Measurements from ENCODE around the gene PRUNE1. TPM values are rescaled to one million over a fixed set of nuclear protein-coding genes. Genes with fewer than 3 reads are reported as not detected.

Gene PRUNE1, protein sequence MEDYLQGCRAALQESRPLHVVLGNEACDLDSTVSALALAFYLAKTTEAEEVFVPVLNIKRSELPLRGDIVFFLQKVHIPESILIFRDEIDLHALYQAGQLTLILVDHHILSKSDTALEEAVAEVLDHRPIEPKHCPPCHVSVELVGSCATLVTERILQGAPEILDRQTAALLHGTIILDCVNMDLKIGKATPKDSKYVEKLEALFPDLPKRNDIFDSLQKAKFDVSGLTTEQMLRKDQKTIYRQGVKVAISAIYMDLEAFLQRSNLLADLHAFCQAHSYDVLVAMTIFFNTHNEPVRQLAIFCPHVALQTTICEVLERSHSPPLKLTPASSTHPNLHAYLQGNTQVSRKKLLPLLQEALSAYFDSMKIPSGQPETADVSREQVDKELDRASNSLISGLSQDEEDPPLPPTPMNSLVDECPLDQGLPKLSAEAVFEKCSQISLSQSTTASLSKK
- total RNA-seq = 19.0 and 19.9 TPM in 2 replicates

DNA sequence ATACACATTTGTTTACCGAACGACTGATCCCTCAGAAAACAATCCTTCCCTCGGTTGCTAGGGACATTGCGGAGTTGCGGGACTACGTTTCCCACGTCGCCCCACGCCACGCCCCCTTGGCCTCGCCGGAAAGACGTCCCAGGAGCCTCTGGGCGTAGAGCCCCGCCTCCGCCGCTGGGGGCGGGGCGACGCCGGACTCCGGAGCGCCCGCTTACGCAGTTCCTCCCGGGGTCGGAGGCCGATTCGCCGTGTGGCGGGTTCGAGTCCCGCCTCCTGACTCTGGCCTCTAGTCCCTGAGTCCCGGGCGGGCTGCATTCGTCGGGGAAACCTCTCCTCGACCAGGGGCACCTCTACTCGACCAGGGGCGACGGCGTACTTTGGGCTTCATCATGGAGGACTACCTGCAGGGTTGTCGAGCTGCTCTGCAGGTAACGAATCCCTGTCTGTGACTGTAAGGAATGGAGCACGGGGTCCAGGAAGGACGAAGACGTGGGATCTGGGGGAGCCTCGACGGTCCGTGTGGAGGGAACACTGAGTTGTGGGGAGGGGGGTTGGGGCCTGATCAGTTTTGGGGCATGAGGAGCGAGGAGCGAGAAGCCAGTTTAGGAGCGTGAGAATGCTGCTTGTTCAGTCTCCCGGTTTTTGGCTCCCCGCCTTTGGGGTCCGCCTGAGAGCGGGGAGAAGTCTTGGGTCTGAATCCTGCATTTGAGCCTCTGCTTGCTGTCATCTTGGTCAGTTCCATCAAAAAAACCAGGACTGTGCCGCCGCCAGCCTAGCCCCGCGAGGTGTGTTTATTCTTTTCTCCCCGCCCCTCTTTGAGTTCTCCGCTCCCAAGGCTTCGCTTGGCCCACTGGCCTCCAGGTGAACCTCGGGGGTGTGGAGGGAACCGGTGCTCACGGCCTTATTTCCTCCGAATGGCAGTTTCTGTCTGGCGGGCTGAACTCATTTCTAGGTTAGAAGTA lies at the start of gene PRUNE1:
Gene PRUNE1 (plus strand): TSS at position 206 of the 962 bp plus-strand sequence. CDS start 184 bp downstream, at position 390.

DNA sequence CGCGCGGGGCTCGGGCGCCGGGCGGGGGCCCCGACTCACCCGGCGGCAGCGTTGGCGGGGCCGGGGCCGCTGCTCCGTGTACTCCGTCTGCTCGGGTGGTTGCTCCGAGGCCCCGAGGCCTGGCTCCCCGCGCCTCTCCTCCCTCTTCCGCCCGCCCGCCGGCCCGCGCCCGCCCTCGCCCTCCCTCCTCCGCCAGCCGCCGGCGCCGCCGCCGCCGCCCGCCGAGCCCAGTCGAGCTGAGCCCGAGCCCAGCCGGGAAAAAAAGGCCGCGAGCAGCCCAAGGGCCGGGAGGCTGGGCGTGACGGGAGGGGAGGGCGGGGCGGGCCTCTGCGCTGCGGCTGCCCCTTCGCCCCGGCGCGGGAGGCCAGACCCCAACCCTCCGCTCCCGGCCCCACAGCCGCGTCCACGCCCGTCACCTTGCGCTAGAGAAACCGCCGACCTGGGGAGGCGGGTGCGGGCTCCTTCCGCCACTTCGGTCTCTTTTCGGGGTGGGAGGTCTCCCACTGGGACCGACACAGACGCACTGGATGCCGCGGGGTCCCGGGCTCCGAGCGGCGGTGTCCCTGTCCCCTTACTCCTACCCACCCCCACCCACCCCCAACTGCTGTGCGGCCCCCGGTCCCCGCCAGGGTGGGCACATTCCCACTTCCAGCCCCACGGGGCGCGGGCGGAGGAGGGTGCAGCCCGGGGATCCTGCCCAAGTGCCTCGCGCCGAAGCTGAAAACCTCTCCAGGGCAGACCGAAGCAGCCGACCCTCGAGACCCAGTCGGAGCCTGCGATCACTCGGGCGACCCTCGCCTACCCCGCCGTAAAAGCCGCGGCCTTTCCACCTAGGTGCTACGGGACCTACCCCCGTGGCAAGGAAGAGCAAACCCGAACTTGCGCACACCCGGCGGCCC lies 33.4 kb upstream of the PRUNE1 start, which contains the start of gene CERS2:
Gene CERS2 (minus strand): TSS at position 256 of the 899 bp plus-strand sequence. CDS start 5,745 bp downstream, outside the sequence.

DNA sequence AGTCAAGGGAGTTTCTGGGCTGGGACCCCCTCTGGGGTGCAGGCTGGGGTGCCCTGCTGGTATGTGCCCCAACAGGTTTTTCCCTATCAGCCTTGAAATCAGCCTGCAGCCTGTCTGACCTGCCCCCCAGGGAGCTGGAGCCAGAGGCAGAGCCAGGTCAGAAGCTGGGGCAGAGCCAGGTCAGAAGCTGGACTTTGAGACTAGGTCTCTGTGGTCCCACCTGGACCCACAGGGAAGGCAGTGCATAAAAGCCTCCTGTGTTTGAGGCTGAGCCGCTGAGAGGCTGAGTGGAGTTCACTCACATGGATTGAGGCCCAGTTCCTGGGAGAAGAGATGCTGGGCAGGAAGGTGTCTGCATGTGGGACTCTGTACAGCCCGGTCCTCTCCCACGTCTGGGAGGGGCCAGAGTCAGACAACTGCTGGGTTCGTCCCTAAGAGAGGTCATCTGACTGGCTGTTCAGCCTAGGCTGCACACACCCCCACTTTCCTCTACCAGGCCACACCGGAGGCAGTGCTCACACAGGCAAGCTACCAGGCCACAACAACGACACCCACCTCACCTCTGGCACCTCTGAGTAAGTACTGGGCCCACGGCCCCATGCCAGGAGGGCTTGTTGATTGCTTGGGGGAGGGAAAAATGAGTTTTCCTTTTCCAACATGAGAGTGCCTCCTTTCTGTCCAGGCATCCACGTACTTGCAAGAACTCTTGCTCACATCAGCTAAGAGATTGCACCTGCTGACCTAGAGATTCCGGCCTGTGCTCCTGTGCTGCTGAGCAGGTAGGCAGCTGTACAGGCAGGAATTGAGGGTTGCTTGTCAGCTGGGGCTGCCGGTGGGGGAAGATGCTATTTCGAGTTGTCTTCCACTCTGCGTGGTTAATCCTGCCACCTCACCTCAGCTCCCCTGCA lies 26.2 kb upstream of the PRUNE1 start, which contains the start of gene ANXA9:
Gene ANXA9 (plus strand): TSS at position 488 of the 908 bp plus-strand sequence. CDS start 814 bp downstream, outside the sequence.

DNA sequence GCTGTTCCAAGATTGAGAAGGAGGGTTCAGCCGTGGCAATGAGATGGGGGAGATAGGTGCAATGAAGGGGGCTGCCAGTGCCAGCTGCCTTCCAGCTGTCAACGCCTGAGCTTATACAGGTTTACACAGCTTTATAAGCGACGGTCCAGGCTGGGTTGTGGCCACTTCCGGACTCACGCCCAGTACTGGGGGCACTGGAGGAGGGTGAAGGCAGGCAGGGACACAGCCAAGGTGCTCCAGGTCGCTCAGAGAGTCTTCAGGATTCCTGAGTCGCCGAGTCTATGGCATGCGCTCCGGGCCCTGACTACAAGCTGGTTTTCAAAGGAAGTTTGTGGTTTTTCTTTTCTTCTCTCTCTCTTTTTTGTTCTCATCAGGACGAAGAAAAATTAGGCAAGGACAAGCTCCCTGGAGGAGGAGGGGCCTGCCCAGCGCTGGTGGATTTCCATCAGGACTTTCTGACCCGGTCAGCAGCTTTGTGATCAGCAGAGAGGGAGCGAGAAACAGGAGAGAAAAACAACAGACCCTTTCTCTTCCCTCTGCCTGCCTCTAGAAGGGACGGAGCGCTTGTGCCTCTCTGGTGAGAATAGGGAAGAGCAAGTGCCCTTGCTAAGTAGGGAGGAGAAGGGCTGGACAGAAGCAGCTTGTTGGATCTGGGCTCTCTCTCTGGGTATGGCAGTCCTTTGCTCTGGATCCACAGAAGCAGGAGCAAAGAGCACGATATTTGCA lies 1.8 kb upstream of the PRUNE1 start, which contains the start of gene MINDY1:
Gene MINDY1 (minus strand): TSS at position 576 of the 726 bp plus-strand sequence. CDS start 4,285 bp downstream, outside the sequence.

DNA sequence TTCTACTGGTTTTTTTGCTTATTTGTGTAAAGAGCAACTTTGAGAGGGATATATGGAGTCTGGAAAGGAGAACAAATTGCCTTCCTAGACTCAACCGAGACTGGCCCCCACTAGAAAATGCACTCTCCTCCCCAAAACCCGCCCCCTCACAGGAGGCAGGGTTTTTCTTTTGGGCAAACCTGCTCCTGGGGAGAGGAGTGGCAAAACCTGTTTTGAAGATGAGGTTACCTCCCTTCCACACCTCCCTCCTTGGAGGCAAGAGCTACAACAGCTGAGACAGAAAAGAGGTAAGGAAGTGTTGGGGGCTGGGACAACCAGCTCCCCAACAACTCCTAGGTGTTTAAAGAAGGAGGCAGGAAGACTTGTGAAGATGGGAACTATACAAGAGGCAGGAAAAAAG lies 28.1 kb downstream of the PRUNE1 start, which contains the start of gene BNIPL:
Gene BNIPL (plus strand): TSS at position 231 of the 400 bp plus-strand sequence. CDS start 140 bp downstream, at position 371.

DNA sequence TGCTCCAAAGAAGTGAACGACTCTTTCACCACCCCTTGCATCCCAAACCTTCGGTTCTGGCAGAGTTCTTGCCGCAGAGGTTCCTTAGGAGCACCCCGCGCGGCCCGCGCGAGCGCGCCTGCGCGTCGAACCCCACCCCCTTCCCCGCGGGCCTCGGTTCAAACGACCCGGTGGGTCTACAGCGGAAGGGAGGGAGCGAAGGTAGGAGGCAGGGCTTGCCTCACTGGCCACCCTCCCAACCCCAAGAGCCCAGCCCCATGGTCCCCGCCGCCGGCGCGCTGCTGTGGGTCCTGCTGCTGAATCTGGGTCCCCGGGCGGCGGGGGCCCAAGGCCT lies 39.3 kb downstream of the PRUNE1 start, which contains the start of gene C1orf56:
Gene C1orf56 (plus strand): TSS at position 161 of the 334 bp plus-strand sequence. CDS start 97 bp downstream, at position 258.

DNA sequence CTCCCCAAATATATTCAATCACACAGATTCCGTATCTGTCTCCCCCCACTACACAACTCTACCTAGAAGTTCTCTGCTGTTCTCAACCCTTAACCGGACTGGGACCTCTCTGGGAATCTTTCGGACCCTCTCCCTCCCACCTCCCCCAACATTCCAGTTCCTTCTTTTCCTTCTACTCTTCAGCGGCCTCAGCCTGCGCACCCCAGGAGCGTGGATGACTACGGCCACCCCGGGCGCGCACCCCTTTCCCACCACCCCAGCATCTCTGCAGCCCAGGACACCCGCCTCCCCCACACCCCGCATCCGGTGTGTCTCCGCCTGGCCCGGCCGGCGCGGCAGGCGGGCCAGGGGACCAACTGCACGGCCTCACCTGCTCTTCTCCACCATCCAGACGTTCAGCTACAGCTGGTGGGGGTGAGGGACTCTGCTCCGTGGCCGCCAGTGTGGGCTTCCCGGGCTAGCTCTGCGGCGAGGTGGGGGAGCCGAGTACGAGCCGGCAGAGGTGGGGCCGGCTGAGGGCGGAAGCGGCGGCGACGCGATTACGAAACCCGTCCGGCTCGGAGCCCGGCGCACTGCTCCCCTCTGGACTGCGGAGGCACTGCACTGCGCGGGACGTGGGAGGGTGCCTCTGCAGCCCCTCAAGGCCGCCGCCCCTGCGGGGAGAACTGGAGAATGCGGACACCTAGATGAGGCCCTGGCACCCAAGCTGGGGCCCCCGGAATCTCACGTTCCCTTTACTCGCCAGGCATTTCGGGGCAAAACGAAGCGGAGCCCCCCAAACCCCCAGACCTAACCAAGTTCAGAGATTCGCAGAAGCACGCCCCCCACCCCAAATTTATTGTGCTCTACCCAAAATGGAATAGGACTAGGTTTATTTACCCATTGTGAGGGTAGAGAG lies 51.1 kb downstream of the PRUNE1 start, which contains the start of gene CDC42SE1:
Gene CDC42SE1 (minus strand): TSS at position 514 of the 898 bp plus-strand sequence. CDS start 3,892 bp downstream, outside the sequence.

DNA sequence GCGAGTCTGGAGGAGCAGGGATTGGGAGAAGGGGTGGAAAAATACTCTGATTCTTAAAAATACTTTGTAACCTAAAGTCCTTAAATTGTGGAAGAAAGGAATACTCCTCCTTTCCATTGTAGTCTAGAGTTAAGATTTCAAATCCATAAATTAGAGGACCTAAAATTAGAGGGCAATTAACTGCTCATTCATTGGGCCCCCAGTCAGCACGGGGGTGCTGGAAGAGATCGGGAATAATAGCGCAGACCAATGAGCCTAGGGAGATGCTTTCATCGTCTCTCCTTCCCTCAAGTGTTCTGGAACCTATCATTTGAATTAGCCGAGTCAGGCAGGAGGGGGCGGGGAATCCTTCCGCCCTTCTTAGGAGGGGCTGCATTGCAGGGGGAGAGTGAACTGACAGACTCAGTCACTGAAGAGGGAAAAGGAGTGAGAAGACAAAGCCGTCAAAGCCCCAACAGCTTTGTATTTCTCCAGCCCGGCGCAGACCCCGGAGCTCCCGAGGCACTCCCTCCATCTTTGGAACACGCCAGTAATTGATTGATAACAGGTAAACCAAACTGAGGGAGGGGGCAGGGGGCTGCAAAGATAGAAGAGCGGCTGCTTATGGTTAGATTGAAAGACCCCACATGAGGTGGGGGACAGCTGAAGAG lies 51.9 kb downstream of the PRUNE1 start, which contains the start of gene MLLT11:
Gene MLLT11 (plus strand): TSS at position 391 of the 650 bp plus-strand sequence. CDS start 6,828 bp downstream, outside the sequence.

DNA sequence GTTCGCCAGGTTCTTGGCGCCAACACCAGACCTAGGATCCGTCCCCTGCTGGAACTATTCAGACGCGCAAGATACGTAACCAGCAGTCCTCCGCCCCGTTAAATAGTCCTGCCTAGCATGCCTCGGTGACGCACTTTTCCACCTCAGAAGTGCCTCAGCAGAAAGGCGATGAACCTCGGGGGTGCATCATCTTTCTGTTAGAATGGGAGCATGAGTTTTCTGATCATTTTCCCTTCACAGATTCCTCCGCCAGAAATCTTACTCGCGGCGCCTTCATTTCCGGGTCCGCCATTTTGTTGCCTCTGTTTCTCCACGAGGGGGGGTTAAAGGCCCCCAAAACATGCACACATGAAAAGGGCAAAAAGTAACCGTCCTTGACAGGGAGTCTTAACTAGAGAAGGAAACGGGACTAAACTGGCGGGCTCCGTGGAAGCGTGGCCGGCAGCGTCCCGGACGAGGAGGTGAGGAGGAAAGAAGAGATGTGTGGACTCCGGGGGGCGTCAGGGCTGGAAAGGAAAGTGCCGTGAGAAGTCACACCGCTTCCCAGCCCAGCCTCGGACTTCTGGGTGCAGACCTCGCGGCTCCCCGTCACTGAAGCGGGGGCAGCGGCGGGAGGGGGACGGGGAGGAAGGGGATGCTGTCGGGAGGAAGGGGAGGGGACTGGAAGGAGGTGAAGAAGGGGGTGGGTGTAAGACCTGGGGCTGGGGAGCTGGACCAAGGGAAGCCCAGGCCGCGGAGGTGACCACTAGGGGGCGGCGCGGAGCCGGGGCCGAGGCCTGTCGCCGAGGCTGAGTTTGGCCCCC lies 62.4 kb downstream of the PRUNE1 start, which contains the start of gene GABPB2:
Gene GABPB2 (plus strand): TSS at position 288 of the 803 bp plus-strand sequence. CDS start 17,429 bp downstream, outside the sequence.

Other genes with a start within 250 kb of the PRUNE1 start
- gene CTSS, start 242.7 kb upstream of the PRUNE1 start, total RNA-seq = 2.0 and 3.1 TPM in 2 replicates
- 13.8 and 18.4 TPM in 2 replicates for gene CTSK, start 200.2 kb upstream of the PRUNE1 start, total RNA-seq
- 27.6 and 36.8 TPM in 2 replicates for gene ARNT, start 131.8 kb upstream of the PRUNE1 start, total RNA-seq
- gene CTXND2, start 121.3 kb upstream of the PRUNE1 start, total RNA-seq = not detected in 2 replicates
- 17.7 and 26.5 TPM in 2 replicates for gene SETDB1, start 82.1 kb upstream of the PRUNE1 start, total RNA-seq
- 121 and 138 TPM in 2 replicates for gene CERS2, start 33.6 kb upstream of the PRUNE1 start, total RNA-seq
- not detected in 2 replicates for gene ANXA9, start 26.2 kb upstream of the PRUNE1 start, total RNA-seq
- gene MINDY1, start 1.5 kb upstream of the PRUNE1 start, total RNA-seq = 3.8 and 10.7 TPM in 2 replicates
- 0.49 TPM in 1 of 2 replicates, not detected in the other for gene BNIPL, start 28.1 kb downstream of the PRUNE1 start, total RNA-seq
- gene C1orf56, start 39.3 kb downstream of the PRUNE1 start, total RNA-seq = 0.72 and 1.8 TPM in 2 replicates
- gene CDC42SE1, start 51.2 kb downstream of the PRUNE1 start, total RNA-seq = 41.9 and 42.8 TPM in 2 replicates
- 1.8 and 2.1 TPM in 2 replicates for gene MLLT11, start 51.9 kb downstream of the PRUNE1 start, total RNA-seq
- gene GABPB2, start 62.3 kb downstream of the PRUNE1 start, total RNA-seq = 11.8 and 14.1 TPM in 2 replicates
- 2.0 and 3.1 TPM in 2 replicates for gene SEMA6C, start 138.2 kb downstream of the PRUNE1 start, total RNA-seq
- not detected in 2 replicates for gene TNFAIP8L2, start 148.2 kb downstream of the PRUNE1 start, total RNA-seq
- 7.6 and 8.7 TPM in 2 replicates for gene LYSMD1, start 157.5 kb downstream of the PRUNE1 start, total RNA-seq
- 25.1 and 30.7 TPM in 2 replicates for gene SCNM1, start 157.7 kb downstream of the PRUNE1 start, total RNA-seq
- gene TMOD4, start 167.5 kb downstream of the PRUNE1 start, total RNA-seq = not detected in 2 replicates
- 33.4 and 60.7 TPM in 2 replicates for gene VPS72, start 181.7 kb downstream of the PRUNE1 start, total RNA-seq
- 42.6 and 49.4 TPM in 2 replicates for gene PIP5K1A, start 190.1 kb downstream of the PRUNE1 start, total RNA-seq
- 120 and 130 TPM in 2 replicates for gene PSMD4, start 246.3 kb downstream of the PRUNE1 start, total RNA-seq